Coronary artery (tissue), 2 donors: Measurements from ENCODE around the gene TAS1R1.

Source experiments
- DNase-seq: peaks from one replicate; pipeline ENCODE4 v3.0.0-alpha.2; 2017; ENCODE audit warnings: low spot score
- H3K27ac ChIP-seq, 2 donors: fragments of 200-600 bp; sonication (generic); one replicate each; pipeline ENCODE4 v1.5.1; 2016 to 2019
- H3K4me3 ChIP-seq: fragments of 200-600 bp; sonication (generic); 2 replicates; pipeline ENCODE4 v1.5.1; 2016; ENCODE audit warnings: mild to moderate bottlenecking, moderate library complexity
- CTCF ChIP-seq: fragments of 200-600 bp; sonication (generic); IDR thresholded peaks from one replicate; pipeline ENCODE4 v1.5.1; 2019; ENCODE audit warnings: antibody characterized with exemption

The TAS1R1 gene

GRCh38 chr1:6535214-6535613 lies 19.9 kb upstream of the TAS1R1 start:
- no peak for DNase-seq
- Histone ChIP-seq H3K4me3 (no peak overlapping the region), H3K27ac (no peak overlapping the region)
- no peak for TF ChIP-seq CTCF

DNA sequence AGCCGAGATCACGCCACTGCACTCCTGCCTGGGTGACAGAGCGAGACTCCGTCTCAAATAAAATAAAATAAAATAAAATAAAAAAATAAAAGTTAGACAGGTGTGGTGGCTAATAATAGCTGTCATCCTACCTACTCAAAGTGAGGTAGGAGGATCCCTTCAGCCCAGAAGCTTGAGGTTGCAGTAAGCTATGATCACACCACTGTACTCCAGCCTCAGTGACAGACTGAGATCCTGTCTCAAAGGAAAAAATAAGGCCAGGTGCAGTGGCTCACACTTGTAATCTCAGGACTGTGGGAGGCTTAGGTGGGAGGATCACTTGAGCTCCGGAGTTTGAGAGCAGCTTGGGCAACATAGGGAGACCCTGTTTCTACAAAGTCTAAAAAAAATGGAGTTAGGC lies 18.8 kb upstream of the TAS1R1 start:
- no peak overlapping the region for H3K4me3 ChIP-seq
- no peak for DNase-seq
- no peak for TF ChIP-seq CTCF
- H3K27ac ChIP-seq, result no peak overlapping the region

- Histone ChIP-seq H3K4me3 (no peak overlapping the region), H3K27ac (no peak overlapping the region)
- TF ChIP-seq CTCF, result no peak
- DNase-seq, result no peak
Observed at GRCh38 chr1:6538956-6539355, 16.2 kb upstream of the TAS1R1 start.

DNA sequence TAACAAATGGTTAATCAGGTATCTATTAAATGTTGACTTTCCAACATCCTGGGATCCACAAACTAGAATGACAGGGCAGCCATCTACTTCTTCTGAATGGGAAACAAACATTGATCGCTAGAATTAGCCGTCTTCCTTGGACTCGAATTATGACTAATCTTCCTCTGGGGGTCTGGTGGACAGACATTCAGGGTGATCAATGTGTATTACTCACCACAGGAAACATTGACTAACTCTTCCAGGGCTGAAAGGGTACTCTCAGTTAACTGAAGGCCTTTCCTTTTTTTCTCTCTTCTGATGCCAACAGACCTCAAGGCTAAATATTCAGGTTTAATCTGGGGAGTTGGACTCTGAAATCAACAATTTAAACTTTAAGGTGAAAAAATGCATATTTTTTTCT lies 10.3 kb upstream of the TAS1R1 start:
- no peak for DNase-seq
- no peak for TF ChIP-seq CTCF
- Histone ChIP-seq H3K27ac (no peak overlapping the region), H3K4me3 (no peak overlapping the region)

DNA sequence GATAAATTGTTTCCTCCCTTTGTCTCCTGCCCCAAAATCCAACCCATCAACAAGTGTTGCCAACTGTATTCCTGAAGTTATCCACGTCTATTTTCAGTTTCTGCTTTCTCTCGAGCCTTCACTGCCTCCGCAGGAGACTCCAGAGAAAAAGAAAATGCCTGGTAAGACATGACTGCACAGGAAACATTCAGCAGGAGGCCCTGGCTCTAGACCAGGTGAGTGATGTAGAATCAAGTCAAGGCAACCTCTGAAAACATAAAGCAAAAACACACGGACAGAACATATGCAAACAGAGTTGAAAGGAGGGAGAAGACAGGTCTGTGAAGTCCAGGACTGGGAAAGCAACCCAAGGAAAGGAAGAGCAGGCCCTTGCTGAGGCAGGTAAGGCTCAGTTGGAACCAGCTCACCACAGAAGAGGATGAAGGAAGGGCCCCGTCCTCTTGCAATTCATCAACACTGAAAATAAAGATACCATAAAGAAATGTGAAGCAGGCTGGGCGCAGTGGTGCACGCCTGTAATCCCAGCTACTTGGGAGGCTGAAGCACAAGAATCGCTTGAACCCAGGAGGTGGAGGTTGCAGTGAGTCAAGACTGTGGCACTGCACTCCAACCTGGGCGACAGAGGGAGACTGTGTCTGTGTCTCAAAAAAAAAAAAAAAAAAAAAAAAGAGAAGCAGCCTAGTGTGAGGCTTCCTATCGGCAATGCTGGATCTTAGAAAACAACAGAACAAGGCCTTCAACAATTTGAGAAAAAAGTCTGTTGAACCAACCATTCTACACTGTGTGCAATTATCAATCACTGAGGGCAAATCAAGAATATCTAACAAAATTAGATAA lies 9.6 kb upstream of the TAS1R1 start:
- DNase-seq, result no peak
- Histone ChIP-seq H3K4me3 (no peak overlapping the region), H3K27ac (no peak overlapping the region)
- no peak for TF ChIP-seq CTCF

- no peak overlapping the region for H3K4me3 ChIP-seq
- TF ChIP-seq CTCF, result no peak
- no peak overlapping the region for H3K27ac ChIP-seq
- no peak for DNase-seq
Observed at GRCh38 chr1:6546326-6546725, 8.8 kb upstream of the TAS1R1 start.

- Histone ChIP-seq H3K4me3 (no peak overlapping the region), H3K27ac (no peak overlapping the region)
- DNase-seq, result no peak
- no peak for TF ChIP-seq CTCF
Observed at GRCh38 chr1:6547301-6547700, 7.8 kb upstream of the TAS1R1 start.
